Measurements from ENCODE around the gene RCBTB1. TPM values are rescaled to one million over a fixed set of nuclear protein-coding genes. Genes with fewer than 3 reads are reported as not detected.
"Not testable (repeated sequence)": the region's sequence is repeated elsewhere in the genome, so short reads cannot be mapped to it uniquely, and the experiment has no call there.

Gene RCBTB1
- total RNA-seq, 2 donors from 2014 or later = 22.6 to 22.7 TPM

- Histone ChIP-seq H3K4me3 (no peak overlapping the region), H3K9me3 (no peaks in the 10 kb centered on the region), H3K36me3 (no peaks in the 10 kb centered on the region), H3K4me1 (ENCODE audit: control insufficient read depth in 1 of 2, low read depth in 2 of 2) (peaks cover 19 to 39% of the 10 kb centered on the region in 2 donors), H3K27ac (no peak overlapping the region), H3K27me3 (replicated peaks; ENCODE audit: insufficient read depth) (no peaks in the 10 kb centered on the region)
- ATAC-seq (ENCODE audit: insufficient number of reproducible peaks, low FRiP score, low read depth) (no peak), DNase-seq (ENCODE audit: low spot score) (no peak)
- TF ChIP-seq CTCF (IDR thresholded peaks at IDR 0.05) = no peak
These were observed 5.9 kb downstream of the RCBTB1 start for GRCh38 chr13:49579501-49579900.

GRCh38 chr13:49571299-49572240, 13.8 kb downstream of the RCBTB1 start:
- DNase-seq (ENCODE audit: low spot score) (no peak), ATAC-seq (ENCODE audit: insufficient number of reproducible peaks, low FRiP score, low read depth) (no peak)
- peaks cover 5% of the 10 kb centered on the region for H3K36me3 ChIP-seq
- TF ChIP-seq CTCF (IDR thresholded peaks at IDR 0.05) = no peak
- no peaks in the 10 kb centered on the region for H3K9me3 ChIP-seq
- H3K4me1 ChIP-seq (ENCODE audit: control insufficient read depth in 1 of 2, low read depth in 2 of 2) = peaks cover 3 to 18% of the 10 kb centered on the region in 2 donors
- H3K4me3 ChIP-seq = no peak overlapping the region
- H3K27me3 ChIP-seq (replicated peaks; ENCODE audit: insufficient read depth) = no peaks in the 10 kb centered on the region
- H3K27ac ChIP-seq = no peak overlapping the region

DNA sequence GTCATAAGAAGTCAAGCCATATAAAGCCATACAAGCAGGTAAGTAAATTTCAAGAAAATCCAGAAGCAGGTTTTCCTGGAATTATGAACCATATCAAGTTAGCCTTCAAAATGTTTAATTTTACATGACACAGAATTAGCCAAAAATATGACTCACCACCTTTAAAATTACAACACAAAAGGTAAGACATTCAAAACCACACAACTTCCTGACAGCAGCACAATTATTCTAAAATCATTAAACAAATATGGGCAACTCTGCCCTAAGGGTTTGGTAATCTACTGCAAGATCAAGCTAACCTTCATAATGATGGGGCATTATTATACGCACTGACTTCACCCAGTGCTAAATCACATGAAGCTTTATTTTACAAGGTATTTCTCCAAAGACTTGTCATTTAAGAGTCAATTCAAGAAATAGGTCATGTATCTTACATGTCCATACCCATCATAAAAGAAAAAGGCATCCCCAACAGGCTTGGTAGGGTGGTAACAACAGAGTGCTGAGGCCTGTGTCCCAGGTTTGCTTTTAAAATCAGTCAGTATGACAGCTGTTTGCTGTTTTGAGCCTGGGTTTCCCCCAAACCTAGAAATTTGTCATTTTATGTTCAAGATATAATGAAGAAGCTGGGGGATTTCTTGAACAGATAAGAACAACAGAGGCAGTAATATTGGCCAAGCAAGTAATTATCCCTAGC, 15.2 kb downstream of the RCBTB1 start:
- H3K27me3 ChIP-seq (replicated peaks; ENCODE audit: insufficient read depth) = no peaks in the 10 kb centered on the region
- H3K4me1 ChIP-seq (ENCODE audit: control insufficient read depth in 1 of 2, low read depth in 2 of 2) = peaks cover 0 to 9% of the 10 kb centered on the region in 2 donors
- H3K4me3 ChIP-seq = no peak overlapping the region
- H3K36me3 ChIP-seq = peaks cover 9% of the 10 kb centered on the region
- ATAC-seq (ENCODE audit: insufficient number of reproducible peaks, low FRiP score, low read depth) (no peak), DNase-seq (ENCODE audit: low spot score) (no peak)
- no peaks in the 10 kb centered on the region for H3K9me3 ChIP-seq
- no peak for TF ChIP-seq CTCF (IDR thresholded peaks at IDR 0.05)
- H3K27ac ChIP-seq = no peak overlapping the region

DNA sequence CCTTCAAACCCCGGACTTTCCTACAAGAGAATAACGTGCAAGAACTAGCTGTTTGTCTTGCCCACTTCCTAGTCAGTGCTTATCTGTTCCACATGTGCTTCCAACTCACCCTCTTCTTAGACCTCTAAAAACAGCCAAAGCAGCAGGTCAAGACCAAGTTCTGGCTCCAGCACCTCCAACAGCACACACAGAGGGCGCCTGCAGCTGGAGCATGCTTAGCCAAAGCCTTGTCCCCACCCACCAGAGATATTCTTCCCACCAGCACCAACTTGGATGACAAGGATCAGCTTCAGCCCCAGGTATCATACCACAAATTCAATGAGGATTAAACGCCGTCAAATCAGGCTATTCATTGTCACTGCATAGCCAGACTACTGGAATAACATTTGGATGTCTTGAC, 17.9 kb downstream of the RCBTB1 start:
- Histone ChIP-seq H3K27me3 (replicated peaks; ENCODE audit: insufficient read depth) (no peaks in the 10 kb centered on the region), H3K36me3 (peaks cover 9% of the 10 kb centered on the region), H3K9me3 (no peaks in the 10 kb centered on the region), H3K27ac (no peak overlapping the region), H3K4me3 (no peak overlapping the region), H3K4me1 (ENCODE audit: control insufficient read depth in 1 of 2, low read depth in 2 of 2) (peaks cover 0 to 9% of the 10 kb centered on the region in 2 donors)
- TF ChIP-seq CTCF (IDR thresholded peaks at IDR 0.05) = no peak
- ATAC-seq (ENCODE audit: insufficient number of reproducible peaks, low FRiP score, low read depth) = no peak
- no peak for DNase-seq (ENCODE audit: low spot score)

- Histone ChIP-seq H3K4me3 (no peak overlapping the region), H3K27me3 (replicated peaks; ENCODE audit: insufficient read depth) (no peaks in the 10 kb centered on the region), H3K4me1 (ENCODE audit: control insufficient read depth in 1 of 2, low read depth in 2 of 2) (peaks cover 0 to 12% of the 10 kb centered on the region in 2 donors), H3K27ac (no peak overlapping the region), H3K9me3 (no peaks in the 10 kb centered on the region), H3K36me3 (peaks cover 9% of the 10 kb centered on the region)
- ATAC-seq (ENCODE audit: insufficient number of reproducible peaks, low FRiP score, low read depth) (no peak), DNase-seq (ENCODE audit: low spot score) (no peak)
- no peak for TF ChIP-seq CTCF (IDR thresholded peaks at IDR 0.05)
These were observed 18.9 kb downstream of the RCBTB1 start for GRCh38 chr13:49566461-49566860.

- H3K36me3 ChIP-seq; H3K4me3 ChIP-seq; H3K27me3 ChIP-seq (replicated peaks; ENCODE audit: insufficient read depth); H3K9me3 ChIP-seq; DNase-seq (ENCODE audit: low spot score); ATAC-seq (ENCODE audit: insufficient number of reproducible peaks, low FRiP score, low read depth); H3K27ac ChIP-seq: not testable (repeated sequence)
- H3K4me1 ChIP-seq (ENCODE audit: control insufficient read depth in 1 of 2, low read depth in 2 of 2) = peaks cover 0 to 21% of the 10 kb centered on the region in 2 donors
These were observed 19.9 kb downstream of the RCBTB1 start for GRCh38 chr13:49565461-49565860.

Measured in thoracic aorta (tissue), 2 donors.